Measurements from ENCODE around the gene NEUROD6.

The NEUROD6 gene

DNA sequence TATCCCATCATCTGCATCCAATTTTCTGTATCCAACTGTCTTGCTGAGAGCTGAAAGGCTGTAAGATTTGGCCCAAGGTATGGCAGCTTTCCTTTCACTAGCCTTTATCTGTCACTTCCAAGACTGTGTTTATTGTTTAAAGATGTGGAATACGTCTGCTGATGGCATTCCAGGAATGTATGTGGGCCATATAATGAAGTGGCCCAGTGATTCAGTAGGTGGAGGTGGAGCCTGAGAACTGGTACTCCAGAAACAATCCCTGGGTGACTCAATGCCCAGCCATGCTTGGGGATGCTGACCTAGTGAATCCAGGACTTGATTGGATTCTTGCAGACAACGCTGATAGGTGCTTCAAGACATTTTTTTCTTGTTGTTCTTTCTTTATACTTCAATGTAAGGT, 13.5 kb downstream of the NEUROD6 start:
- DNase-seq: no peak

DNA sequence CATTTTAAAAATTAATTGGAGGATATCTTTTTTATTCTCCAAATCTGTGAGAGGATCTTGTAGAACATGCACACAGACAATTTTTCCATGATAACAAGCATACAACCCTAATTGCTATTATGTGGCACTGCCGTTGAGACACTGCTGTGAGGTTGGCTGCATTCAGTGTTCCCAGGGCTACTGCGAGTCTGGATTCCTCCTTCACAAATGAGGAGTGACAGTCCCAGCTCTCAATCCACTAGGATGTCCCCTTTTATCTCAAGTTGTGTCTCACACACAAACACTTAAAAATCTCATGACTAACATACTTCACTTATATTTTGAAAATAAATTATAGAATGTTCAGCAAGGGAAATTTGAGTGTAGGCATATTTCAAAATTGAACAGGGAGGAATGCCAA, 14.1 kb downstream of the NEUROD6 start:
- no peak for DNase-seq

DNA sequence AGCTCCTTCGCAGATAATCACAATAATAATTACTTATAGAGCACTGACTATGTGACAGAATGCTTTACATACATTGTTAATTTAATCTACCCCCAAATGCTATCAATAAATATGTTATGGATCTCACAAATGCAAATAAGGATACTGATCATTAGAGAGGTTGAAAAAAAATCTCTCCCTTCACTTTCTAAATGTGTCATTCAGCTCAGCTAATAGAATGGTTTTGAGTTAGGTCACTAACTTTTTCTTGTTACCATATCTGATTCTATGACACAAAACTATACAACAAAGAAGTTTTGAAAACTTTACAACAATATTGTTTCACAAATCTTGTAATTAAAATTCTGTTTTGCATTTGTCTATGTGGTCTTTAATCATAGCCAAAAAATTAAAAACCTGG, 17.4 kb downstream of the NEUROD6 start:
- DNase-seq: no peak

DNA sequence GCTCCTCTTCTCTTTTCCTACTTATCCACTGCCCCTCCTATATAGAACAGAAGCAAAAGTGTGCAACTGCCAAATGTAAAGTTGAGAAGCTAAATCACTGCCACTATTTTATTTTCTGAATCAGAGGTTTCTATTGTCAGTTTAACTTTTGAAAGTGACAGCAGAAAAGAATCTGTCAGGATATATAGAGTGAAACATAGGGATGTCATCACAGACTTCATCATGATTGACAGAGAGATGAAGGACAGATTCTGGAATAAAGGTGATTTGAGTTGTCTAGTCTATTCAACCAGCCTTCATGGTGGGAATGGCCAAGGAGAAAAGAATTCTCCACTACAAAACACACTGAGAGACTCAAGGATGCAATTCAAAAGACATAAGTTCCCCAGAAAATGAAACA, 19.9 kb downstream of the NEUROD6 start:
- DNase-seq: no peak

DNA sequence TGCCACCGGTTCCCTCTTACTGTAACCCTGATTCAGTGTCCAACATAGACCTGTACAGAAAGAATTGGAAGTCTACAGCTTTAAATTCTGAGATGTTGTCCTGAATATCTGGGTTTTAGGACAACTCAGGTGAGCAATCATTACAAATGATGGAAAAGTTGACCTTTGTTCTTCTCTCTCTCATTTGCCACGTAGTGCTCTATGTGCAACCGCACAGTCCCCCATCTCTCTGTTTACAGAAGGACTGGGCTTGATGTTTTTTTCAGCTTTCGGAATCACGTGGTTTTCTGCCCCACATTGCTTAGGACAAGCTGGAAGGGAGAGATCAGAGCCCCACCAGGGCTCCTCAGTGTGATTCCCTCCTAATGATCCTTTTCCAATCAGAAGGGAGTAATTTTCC, 22.2 kb downstream of the NEUROD6 start:
- DNase-seq: no peak

DNA sequence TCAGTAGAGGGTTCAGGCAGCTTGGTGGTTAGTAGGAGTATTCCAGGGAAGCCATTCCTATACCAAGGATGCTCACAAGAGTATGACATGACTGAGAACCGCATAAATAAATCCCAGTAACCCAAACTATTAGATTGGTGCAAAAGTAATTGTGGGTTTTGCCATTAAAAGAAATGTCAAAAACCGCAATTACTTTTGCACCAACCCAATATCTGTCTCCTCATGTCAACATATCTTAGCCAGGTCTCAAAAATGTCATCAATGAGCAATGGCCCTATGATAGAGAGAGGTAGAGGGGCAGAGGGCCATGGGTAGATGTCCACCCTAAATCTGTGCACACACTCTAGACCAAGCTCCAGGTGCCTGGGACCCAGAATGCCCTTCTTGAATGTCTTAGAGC, 23.6 kb downstream of the NEUROD6 start:
- DNase-seq: no peak

DNA sequence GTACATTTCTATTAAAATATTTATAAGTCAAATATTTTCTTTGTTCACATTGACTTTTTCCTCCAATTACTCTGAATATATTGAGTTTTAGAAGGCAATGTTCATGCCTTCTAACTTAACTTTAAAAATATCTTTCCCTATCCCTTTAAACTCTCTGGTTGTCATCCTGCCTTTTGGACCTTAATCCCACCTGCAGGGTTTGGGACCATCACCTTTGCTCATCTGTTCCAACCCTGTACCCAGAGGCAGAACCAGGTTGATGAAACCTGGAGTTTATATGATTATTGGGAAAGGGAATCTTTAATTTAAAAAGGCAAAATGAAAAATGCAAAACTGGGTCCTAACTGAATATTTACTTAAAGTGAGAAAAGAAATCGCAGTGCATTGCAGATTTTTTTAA, 24.8 kb downstream of the NEUROD6 start:
- DNase-seq: no peak

DNA sequence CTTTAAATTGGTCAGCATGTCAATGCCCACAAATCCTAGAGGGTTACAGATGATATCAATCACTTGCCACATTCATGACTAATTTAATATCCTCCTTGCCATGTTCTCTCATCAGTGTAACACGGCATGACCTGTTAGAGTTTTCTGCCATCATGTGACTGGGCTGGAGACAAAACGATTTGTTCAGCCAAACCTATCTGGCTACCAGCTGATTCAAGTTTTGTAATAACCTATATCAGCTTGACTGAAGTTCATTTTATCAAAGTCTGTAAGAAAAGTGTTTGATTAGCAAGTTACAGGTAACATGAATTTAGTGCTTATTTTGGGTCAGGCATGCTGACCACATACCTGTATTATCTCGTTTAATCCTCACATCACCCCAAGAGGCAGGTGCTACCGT, 25.7 kb downstream of the NEUROD6 start:
- DNase-seq: no peak

DNA sequence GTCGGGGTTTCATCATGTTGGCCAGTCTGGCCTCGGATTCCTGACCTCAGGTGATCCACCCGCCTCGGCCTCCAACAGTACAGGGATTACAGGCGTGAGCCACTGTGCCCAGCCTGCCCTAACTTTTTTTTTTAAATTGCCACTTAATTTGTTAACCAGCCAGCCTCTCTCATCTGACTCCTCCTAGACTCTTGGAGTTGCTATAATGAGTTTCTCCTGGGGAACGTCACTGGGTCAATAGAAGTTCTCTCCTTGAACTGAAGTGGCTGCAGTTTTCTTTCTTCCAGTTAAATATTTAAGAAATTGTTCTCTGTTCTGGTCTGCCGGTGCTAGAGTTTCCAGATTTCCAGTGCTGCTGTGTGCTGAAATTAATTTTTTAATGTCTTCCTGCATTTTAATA, 27.6 kb downstream of the NEUROD6 start:
- no peak for DNase-seq

DNA sequence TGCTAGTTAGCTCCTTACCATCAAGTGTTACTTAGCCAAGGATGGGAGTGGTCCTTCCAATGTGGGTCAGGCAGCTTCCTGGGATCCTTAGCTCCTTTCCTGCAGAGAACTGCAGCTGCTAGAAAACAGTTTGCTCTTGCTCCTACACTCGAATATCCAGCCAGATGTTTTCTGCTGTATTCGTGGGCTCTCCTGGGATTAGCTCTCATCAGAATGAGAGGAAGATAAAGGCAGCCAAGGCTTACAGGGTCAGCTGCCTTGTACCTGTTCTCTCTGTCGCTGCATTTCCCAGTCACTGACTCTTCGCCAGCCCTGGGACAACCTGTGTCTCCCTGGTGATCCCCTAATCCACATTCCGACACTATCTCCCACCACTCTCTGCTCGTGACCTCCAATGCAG, 29.0 kb downstream of the NEUROD6 start:
- no peak for DNase-seq

DNA sequence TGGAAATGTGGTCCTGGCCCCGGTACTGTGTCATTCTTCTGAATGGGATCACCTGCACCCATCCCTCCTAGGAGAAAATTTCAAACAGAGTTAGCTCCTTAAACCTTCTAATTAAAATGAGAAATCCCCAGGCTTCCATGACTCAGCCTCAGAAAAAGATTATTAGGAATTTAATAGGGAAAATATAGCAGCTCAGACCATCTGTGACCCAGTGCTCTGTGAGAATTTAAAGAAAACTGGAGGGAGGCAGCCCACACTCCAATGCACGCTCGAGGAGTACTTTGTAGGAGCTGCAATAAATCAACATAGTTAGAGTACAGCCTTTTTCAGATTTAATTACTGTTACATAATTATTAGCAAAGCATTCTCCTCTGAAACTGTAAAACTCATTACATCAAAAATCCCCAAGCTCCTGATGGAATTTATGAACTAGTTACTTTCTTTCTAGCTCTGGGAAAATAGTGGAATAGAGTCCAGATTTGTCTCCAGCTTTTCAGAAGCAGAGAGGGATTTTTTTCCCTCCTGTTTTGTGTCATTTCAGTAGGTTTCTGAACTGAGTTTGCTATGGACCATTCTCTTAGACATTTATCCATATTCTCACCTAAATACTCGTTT, 30.1 kb downstream of the NEUROD6 start:
- DNase-seq: no peak

DNA sequence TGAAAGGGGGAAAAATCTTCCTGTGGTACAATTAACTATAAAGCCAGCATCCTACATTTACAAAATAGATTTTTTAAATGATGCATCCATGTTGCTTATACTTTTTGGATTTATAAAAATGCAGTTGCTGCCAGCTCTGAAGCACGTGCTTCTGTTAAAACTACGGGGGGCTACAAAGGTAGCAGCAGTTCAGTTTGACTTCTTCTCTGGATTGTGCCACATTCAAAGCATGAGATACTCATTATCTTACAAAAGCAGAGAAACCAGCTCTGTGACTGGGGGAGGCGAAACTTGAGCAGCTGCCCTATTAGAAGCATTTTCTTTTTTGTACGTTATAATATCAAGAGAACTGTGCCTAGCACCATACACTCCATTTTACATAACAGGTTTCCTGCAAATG, 31.1 kb downstream of the NEUROD6 start:
- no peak for DNase-seq

DNA sequence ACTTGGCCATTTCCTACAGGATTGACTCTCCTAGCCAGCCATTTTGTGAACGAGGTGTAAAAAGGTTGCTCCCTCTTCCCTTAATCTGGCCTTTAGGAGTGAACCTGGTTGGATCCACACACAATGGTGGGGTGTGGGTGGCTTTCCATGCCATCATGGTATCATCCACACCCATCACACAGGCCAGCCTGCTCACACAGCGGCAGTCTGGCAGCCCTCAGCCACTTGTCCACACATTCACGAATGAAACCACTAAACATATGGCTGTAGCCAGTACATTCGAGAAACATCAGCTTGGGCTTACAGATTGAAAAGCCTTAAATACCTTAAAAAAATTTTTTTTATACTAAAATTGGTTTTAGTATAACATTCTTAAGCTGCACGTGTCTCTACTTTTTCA, 31.9 kb downstream of the NEUROD6 start:
- no peak for DNase-seq

DNA sequence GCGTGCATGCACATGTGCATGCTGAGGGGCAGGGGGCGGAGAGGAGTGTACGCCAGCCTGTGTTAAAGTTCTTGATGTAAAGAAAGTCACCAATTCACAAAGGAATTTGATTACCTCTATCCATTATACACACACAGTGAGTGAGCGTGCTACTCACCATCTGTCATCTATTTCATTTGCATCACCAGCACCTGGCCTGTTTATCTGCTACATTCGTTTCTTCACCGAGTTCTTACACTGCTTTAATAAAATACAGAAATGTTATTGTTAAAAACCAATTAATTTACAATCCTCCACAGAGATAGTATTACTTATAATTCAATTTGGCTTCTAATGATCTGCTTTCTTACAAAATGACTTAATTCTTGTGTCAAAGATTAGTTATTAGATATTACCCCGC, 32.6 kb downstream of the NEUROD6 start:
- no peak for DNase-seq

DNA sequence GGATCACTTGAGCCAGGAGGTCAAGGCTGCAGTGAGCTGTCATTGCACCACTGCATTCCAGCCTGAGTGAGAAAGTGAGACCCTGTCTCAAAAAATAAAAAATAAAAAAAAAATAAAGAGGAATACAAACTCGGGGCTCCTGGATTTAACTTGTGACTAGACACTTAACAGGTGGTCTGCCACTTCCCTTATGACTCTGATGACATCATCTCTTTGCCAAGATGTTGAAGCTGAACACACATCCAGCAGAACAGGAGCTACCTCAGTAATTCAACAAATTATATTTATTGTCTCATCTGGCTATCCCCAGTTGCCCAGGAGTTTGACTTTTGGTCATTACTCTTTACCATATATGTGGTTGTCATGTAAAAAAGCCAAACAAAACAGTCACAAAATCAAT, 35.3 kb downstream of the NEUROD6 start:
- no peak for DNase-seq

DNA sequence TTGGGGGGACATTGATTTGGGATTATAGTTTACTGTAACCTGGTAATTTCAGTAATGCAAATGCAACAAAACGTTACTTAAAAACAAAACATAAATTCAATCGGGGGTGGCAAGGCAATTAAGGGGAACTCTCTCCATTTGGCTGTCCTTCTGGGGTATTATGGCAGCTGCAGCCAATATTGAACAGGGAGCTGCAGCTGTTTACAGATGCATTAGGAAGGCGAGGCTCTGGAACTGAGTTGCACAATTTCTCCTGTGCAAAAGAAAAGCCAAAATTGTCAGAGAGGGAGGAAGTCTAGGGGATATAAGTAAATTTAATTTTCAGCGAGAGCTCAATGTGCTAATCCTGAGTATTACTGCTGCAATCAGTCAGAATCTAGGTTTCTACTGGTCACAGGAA, 36.1 kb downstream of the NEUROD6 start:
- no peak for DNase-seq

DNA sequence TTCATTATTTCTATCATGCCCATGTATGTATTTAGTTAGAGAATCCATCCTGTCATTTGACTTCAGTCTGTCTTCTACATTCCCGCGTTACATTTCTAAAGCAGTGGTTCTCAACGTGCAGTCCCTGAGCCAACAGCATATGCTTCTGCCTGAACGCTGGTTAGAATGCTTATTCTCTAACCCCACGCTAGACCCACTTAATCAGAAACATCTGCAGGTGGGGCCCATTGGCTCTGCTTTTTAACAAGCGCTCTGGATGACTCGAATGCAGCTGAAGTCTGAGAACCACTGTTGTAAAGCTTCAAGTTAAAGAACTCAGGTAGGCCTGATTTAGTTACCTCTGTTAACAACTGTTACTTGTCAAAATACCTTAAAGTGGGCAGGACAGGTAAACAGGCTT, 38.2 kb downstream of the NEUROD6 start:
- no peak for DNase-seq

DNA sequence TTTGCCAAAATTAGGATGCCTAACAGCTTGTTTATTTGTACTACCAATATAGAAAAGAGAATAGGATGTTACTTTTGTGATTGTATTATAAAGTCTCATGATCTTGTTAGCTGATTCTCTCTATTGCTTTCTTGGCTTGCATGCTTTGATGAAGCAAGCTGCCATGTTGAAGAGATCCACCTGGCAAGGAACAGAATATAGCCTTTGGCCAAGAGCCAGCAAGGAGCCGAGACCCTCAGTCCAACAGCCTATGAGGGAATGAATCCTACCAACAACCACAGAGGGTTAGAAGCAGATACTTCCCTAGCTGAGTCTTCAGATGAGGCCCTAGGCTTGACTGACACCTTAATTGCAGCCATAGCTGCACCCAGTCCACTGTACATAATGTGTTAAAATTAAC, 41.2 kb downstream of the NEUROD6 start:
- no peak for DNase-seq

DNA sequence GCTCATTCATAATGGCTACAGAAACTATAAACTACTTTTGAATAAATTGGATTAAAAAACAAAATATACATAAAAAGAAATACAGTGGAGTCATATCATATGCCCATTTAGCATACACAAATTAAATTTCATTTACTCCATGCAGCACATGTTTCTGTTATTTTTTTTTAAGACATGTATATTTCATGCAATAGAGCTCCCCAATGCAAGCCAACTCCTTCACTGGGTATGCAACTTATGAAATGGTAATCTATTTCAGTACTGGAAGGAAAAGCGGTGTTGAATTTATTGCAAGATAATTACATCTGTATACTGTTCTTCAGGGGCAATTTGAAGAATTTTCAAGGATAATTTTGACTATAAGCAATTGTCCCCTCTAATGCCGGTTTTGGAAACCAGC, 49.9 kb downstream of the NEUROD6 start:
- no peak for DNase-seq
